CD4-positive, alpha-beta T cell treated with Interleukin-15 for 1 hour (primary cell): ENCODE measurements around the gene ANG.
"Not testable (repeated sequence)": the region's sequence is repeated elsewhere in the genome, so short reads cannot be mapped to it uniquely, and the experiment has no call there.

Experiments used
- DNase-seq: peaks from one replicate; pipeline ENCODE4 v3.0.0-alpha.2; 2020

The ANG gene

DNA sequence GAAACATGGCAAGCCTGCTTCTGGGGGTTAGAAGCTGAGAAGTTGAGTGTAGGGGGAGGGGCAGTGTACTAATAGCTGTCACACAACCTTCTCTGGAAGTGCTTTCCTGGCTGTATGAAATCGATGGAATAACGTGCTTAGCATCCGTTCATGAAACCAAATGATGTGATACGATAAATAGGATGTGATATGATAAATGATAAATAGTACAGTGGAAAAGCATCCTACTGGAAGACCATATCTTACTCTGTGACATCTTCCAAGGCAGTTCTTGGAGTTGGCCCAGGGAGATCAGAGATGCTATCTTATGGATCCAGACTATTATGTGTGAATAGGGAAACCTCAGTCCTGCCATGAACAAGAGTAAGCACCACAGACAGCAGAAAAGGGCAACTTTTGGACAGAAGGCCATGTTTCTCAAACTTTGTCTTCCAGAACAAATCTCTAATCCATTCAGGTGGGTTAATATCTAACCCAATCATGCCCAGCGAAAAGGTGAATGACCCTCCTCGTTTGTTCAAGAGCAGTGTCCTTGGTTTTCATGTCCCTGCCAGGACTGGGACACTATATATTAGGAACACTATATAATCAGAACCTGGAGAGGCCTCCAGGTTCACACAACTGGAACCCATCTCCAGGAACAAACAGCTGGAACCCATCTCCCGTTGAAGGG is at the start of gene ANG:
TSS of gene ANG (plus strand) at position 598 of the 673 bp plus-strand sequence. CDS start 4,801 bp downstream, outside the sequence.
- no peak for DNase-seq

GRCh38 chr14:20641591-20641990 is 47.0 kb upstream of the ANG start, which contains the start of gene OR6S1:
TSS of gene OR6S1 (minus strand) at chr14:20641691. CDS start at chr14:20641691, 0 bp downstream.
- no peak for DNase-seq

DNA sequence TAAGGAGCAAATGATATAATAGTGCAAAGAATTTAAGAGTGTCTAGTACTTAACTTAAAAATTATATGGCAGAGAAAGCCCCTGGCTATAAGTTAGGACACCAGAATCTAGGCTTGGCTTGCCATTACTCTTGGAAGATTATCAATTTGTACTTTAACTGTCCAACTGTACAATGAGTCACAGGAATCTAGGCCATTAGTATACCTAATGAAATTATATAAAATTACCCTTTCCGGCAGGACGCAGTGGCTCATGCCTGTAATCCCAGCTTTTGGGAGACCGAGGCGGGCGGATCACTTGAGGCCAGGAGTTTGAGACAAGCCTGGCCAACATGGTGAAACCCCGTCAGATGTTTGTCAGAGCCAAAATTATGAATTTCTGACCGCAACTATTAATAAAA is 46.4 kb upstream of the ANG start:
- no peak for DNase-seq

GRCh38 chr14:20642755-20643154 is 45.8 kb upstream of the ANG start:
- DNase-seq = not testable (repeated sequence)

- DNase-seq = no peak
These were observed 44.0 kb upstream of the ANG start for GRCh38 chr14:20644520-20644919.

- DNase-seq = no peak
These were observed 43.1 kb upstream of the ANG start for GRCh38 chr14:20645481-20645880.

DNA sequence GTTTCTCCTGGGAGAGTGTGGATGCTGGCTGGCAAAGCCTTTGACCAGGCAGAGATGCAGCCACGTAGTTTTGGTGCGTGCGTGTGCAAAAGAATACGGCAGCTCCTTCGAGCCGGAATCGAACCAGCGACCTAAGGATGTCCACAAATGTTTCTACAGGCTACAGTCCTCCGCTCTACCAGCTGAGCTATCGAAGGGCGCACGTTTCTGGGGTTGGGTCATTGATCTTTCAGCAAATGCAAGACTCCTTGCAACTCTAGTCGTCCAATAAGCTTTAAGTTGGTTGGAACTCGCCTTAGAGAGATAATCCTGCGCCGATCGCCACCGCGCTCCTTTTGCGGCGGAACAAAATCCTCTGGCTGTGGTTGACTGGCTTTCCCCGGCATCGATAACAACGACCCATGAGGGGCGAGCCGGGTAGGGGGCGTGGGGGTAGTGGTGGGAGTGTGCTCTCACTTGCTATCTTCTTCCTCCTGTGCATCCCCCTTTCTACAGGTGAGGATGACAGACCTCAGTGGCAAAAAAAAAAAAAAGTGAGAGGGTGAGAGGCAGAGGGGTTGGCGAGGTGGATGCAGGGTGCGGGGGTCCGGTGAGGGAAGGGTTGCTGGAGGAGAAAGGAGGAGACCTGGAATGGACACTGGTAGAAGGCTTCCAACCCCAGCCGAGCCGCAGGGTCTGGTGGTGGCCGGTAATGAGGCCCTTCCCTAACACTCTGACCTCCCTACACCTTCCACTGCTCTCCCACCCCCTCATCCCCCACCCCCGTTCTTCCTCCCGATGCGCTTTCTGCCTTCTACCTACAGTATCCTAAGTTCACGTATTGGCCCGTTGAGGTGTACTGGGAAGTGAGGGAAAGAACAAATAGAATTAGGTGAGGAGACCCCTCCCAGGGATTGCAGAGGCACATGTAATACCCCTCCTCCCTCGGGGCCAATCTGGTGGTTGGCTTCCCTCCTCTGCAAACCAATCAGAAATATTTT is 35.3 kb upstream of the ANG start:
- peak; percentile 52 for DNase-seq

- DNase-seq = no peak
These were observed 32.7 kb upstream of the ANG start for GRCh38 chr14:20655851-20656250.

DNA sequence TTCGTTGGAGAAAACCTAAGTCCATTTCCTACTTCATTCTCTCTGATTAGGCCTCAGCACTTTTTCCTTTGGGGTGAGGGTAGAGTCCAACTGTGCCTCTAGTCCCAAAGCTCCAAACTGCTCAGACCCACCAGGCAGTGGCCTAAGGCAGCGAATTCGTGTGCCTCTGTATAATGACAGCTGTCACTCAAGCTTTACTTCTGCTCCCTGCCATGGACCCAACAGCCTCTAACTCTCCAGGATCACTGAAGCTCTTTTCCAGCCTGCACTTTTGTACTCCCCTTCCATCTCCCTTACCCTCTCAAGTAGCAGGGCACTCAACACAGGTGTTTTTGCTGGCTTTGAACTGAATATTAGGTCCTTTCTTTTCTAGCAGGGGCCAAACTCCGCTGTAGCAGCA is 32.3 kb upstream of the ANG start:
- no peak for DNase-seq

- DNase-seq = peak; percentile 26
These were observed 31.1 kb upstream of the ANG start for GRCh38 chr14:20657216-20658211.

DNA sequence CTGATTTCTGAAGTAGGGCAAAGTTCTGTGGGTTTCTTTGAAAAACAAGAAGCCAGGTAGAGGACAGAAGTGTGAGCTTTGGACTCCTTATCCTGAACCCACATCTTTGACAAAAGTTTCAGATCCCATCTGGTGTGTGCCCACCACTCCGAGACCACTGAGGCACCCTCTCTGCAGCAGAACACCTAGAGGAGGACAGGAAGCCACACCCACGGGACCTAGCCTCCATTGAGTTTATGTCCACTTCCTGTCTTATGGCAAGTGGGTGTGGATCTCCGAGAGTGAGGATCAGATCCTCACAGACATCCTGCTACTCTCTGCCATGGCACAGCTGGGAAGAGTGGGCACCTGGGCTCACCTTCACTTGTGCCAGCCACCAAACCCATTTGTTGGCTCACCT is 30.3 kb upstream of the ANG start:
- DNase-seq = no peak

- DNase-seq = no peak
These were observed 29.2 kb upstream of the ANG start for GRCh38 chr14:20659336-20659735.

DNA sequence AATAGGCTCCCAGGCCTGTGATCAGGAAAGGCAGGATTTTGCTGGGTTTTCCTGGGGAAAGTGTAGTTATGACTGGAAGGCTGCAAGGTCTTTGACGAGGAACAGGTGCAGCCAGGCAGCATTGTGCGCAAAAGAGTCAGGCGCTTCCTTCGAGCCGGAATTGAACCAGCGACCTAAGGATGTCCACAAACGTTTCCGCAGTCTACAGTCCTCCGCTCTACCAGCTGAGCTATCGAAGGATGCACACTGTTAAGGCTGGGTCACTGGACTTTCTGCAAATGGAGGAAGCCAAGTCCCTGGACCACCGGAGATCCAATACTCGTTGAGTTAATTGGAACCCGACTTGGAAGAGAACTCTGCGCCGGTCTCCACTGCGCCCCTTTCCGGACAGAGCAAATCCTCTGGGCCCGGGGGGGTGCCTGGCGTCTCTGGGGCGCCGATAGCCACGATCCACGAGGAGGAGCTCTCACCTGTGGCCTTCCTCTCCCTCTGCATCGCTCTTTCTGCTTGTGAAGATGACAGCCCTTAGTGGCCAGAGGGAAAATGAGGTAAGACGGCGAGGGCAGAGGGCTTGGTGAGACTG is 28.7 kb upstream of the ANG start:
- DNase-seq = no peak

DNA sequence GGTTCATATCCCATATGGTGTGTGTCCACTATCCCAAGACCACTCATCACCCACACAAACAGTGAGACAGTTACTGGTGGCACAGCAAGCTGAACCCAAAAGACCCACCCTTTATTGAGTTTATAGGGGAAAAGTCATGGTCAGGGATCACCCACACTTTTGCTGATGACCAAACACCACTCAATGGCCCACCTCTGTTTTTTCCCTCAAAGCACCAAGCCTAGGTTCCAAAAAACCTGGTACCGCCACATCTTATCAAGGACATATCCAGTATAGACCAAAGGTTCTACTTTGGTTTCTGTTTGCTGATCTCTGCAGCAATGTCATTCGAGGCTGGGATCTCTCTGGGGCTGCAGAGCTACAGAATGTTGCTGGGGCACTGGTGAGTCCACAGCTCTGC is 27.4 kb upstream of the ANG start:
- DNase-seq = no peak

DNA sequence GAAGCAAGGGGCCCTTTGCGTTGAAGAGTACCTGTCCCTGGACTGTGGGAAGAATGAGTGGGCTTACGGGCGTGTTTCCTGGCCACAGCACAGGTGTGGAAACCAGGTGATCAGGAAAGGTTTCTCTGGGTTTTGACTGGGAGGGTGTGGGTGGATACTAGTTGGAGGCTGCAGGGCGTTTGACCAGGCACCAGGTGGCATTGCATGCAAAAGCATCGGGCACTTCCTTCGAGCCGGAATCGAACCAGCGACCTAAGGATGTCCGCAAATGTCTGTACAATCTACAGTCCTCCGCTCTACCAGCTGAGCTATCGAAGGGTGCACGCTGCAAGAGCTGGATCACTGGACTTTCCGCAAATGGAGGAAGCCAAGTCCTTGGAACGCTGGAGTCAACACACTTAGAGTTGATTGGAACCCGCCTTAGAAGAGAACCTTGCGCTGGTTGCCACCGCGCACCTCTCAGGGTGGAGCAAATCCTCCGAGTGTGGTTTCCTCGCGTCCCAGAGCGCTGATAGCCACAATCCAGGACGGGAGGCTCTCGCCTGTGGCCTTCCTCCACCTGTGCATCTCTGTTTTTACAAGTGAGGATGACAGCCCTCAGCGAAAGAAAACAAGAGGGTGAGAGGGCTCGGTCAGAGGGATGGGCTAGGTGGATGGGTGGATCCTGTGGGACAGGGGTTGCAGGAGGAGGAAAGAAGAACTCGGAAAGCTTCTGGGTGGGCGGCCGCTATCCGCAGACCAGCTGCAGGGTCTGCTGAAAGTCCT is 25.4 kb upstream of the ANG start:
- DNase-seq = peak; percentile 89

- not testable (repeated sequence) for DNase-seq
These were observed 22.1 kb upstream of the ANG start for GRCh38 chr14:20666400-20666961.

GRCh38 chr14:20667957-20668356 is 20.6 kb upstream of the ANG start:
- peak; percentile 38 for DNase-seq

DNA sequence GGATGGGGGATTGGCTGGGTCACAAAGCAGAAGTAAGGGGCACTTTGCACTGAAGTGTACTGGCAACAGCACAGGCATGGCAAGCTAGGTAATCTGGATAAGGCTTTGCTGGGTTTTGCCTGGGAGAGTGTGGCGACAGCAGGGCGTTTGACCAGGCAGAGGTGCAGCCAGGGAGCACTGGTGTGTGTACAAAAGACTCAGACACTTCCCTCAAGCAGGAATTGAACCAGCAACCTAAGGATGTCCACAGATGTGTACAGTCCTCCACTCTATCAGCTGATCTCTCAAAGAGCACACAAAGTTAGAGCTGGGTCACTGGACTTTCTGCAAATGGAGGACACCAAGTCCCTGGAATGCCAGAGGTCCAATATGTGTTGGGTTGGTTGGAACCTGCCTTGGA is 19.6 kb upstream of the ANG start:
- no peak for DNase-seq

DNA sequence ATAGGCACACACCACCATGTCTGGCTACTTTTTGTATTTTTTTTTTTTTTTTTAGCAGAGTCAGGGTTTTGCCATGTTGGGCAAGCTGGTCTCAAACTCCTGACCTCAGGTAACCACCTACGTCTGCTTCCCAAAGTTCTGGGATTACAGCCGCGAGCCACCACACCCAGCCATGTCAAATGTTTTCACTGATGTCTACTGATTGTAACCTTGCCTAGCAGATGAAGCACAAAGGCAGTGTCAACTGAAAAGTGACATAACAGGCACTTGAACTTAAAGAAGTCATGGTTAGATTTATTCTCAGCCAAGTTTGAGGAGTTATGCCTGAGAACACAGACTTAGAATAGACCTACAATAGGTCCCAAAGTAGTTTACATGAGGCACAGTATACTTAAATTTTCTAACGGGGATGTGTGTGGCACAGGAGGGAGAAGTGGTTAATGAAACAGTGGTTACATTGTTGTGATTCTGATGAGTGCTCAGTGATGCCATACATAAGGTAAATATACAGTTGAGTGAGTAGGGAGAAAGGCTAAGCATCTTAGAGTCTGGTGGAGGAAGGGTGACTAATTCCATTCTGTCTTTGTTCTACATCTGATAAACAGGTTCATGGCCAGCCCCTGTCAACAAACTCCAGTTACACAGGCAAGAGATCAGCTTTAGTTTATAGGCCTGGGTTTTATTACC is 16.8 kb upstream of the ANG start:
- DNase-seq = no peak

GRCh38 chr14:20675669-20676068 is 12.9 kb upstream of the ANG start:
- no peak for DNase-seq

DNA sequence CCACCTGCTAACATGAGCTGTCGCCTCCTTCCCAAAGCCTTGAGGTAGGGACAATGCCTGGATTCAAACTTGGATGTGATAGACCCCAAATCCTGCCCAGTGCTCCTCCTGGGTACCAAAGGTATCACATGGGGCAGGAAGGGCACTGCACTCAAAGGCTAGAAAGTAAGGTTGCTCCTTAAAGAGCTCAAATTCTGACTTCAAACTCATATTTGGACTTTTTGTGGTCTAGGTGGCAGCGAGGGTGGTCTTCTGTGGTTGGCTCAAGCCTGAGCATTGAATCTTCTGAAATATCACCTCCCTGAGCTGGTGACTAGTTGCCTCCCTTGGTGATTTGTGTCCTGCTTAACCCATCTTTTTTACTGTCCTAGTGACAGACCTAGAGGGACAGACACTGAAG is 12.5 kb upstream of the ANG start:
- no peak for DNase-seq
